COLO668 (cell line): Measurements from ENCODE around the gene DISP3.

Source experiments
- DNase-seq: peaks from one replicate; lab custom pipeline; 2025; ENCODE audit not compliant: unreplicated experiment; lab: John Stamatoyannopoulos, UW

The DISP3 gene

DNA sequence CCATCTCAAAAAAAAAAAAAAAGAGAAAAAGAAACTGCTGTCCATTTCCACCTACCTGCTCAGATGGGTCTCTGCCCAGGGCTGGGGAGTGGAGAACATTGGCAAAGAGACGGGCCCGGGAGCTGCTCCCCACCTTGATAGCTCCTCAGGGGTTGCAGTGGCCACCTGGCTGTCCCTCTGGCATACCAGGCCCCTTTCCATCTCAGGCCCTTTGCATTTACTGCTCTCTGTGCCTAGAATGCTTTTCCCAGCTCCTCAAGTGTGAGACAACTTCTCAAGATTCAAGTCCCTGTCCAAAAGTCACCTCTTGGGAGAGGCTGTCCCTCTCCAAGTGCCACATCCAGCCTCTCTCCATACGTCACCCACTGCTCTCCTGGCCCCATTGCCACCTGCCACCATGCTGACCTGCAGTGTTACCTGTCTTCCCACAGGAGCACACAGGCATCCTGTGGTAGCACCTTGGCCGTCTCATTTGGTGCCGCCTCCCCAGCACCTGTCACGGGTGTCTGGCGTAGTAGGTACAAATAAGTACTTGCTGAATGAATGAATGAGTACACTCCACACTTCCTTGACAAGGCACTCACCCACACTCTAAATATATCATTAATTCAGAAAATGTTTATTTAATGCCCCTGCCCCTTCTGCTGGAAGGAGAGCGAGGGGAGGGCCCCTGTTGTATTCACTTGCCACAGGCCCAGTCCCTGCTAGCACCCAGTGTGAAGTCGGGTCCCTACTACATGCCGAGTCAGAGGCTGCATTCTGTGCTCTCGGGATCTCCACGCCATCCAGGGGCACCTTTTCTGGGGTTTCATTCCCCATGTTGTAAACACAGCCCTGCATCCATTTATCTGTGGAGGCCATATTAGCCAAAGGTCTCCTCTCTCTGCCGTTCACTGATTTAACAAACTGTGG is 48.8 kb downstream of the DISP3 start:
- no peak for DNase-seq

DNA sequence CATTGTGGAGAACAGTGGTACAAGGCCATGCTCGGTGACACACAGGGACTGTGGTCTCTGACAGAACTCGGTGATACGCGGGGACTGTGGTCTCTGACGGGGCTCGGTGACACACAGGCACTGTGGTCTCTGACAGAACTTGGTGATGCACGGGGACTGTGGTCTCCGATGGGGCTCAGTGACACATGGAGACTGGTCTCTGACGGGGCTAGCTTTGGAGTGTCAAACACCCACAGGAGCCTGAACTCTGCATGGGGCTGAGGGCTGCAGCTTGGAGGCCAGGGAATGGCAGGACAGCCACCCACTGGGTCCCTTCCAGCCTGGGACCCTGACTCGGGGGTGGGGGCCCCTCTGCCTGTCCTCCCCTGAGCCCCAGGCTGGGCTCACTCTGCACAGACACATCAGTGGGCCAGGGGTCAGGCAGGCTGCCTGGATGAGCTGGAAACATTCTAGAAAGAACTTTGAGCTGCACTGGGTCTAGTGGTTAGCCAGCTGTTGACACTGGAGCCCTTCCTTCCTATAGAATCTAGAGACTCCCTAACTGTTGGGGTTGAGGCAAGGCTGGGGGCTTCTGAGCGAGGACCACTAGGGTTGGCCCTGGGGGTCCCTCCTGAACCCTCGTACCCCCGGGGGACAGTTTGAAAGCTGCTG is 49.8 kb downstream of the DISP3 start:
- no peak for DNase-seq

DNA sequence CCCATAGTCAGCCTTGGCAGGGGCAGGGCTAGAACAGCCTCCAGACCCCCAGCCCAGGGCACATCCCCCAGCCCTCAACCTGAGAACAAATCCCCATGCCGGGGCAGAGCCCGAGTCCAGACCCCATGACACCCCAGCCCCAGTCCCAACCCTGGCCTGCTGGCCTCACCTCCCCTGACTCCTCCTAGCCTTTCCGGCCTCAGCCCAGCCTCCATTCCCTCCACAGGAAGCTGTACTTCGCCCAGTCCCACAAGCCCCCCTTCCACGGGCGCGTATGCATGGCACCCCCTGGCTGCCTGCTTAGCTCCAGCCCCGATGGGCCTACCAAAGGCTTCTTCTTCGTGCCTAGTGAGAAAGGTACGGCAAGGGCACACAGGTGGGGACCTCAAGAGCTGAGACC is 50.4 kb downstream of the DISP3 start:
- no peak for DNase-seq

DNA sequence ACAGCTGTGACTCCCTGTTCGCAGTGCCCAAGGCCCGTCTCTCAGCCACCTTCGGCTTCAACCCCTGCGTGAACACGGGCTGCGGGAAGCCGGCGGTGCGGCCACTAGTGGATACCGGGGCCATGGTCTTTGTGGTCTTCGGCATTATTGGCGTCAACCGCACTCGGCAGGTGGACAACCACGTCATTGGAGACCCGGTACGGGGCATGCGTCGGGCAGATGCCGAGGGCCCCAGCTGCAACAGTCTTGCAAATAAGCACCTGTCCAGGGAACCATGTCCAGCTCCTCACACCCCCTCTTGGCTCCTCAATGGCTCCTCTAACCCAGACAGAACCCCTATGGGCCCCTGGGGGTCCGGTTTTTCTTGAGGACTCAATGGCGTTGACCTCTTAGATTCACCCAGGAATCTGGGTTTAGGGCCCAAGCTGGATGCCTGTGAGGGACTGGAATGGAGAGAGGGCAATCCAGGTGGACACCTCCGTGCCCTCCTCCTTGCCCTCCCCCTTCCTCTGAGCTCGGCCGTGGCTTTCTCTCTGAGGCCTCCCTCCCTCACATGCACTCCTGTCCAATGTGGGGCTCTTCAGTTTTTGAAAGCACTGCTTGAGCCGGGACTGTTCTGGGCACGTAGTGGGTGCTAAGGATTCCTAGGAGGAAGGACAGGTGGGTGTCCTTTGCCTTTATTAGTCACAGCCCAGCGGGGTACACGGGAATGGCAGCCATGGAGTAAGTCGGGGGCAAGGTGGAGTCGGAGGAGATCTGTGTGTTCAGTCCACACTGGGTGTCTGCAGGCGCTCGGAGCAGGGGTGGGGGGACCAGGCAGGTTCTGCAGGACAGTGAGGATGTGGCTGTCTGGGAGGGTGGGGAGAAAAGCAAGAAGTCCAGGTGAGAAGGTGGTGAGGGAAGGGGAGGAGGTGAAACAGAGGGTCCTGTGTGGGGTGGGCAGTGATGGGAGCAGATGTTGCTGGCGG is 51.1 kb downstream of the DISP3 start:
- DNase-seq: no peak

DNA sequence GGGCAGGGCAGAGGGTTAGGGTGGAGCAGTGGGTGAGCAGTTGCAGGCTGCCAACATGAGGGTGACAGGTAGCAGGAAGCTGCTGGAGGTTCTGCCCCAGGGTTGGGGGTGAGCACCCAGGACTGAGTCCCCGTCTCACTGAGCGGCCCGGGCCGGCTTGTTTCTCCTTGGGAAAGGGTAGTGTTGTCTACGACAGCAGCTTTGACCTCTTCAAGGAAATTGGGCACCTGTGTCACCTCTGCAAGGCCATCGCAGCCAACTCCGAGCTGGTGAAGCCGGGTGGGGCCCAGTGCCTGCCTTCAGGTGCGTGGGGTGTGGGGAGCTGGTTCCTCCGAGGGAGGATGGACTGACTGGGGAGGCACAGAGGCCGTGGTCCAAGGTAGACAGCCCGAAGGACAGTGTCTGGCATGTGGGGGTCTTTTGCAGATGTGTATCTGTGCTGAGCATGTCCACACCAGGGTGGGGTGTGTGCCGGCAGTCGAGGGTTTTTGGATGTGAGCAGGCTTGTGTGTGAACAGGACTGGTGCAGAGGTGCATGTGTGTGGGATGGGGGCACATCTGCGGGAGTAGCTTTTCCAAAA is 51.9 kb downstream of the DISP3 start:
- no peak for DNase-seq

DNA sequence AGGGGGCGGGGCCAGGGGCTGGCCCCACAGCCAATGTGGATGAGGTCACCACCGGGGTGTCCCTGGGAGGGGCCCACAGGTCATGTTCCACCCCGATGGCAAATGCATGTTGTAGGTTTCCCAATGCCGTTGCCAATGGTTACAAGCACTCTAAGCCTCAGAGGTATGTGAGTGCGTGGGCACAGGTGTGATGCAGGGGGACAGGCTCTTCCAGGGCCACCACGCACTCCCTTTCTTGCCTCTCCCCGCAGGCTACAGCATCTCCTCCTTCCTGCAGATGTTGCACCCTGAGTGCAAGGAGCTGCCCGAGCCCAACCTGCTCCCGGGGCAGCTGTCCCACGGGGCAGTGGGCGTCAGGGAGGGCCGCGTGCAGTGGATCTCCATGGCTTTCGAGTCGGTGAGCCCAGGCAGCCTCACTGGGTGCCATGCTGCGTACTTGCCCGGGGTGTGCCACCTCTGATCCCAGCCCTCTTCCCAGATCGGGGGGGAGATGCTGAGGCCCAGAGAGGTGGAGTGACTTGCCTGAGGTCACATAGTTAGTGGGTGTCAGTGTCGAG is 52.4 kb downstream of the DISP3 start:
- no peak for DNase-seq

DNA sequence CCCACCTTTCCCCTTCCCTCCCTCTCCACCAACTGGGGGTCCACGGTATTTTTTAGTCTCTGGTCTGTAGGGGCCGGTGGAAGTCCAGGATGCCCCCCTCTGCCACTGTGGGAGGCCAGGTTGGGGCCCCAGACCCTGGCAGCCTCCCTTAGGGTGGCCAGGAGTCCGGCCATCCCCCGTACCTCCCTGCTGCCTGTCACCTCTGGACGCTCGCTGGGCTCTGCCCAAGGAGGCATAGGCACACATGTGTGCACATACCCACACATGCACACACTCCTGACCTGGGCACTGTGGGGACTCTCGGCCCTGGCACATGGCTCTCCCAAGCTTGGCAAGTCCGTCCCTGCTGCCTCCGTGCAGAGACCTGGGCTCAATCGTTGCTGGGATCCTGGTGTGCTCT is 53.0 kb downstream of the DISP3 start:
- DNase-seq: no peak

DNA sequence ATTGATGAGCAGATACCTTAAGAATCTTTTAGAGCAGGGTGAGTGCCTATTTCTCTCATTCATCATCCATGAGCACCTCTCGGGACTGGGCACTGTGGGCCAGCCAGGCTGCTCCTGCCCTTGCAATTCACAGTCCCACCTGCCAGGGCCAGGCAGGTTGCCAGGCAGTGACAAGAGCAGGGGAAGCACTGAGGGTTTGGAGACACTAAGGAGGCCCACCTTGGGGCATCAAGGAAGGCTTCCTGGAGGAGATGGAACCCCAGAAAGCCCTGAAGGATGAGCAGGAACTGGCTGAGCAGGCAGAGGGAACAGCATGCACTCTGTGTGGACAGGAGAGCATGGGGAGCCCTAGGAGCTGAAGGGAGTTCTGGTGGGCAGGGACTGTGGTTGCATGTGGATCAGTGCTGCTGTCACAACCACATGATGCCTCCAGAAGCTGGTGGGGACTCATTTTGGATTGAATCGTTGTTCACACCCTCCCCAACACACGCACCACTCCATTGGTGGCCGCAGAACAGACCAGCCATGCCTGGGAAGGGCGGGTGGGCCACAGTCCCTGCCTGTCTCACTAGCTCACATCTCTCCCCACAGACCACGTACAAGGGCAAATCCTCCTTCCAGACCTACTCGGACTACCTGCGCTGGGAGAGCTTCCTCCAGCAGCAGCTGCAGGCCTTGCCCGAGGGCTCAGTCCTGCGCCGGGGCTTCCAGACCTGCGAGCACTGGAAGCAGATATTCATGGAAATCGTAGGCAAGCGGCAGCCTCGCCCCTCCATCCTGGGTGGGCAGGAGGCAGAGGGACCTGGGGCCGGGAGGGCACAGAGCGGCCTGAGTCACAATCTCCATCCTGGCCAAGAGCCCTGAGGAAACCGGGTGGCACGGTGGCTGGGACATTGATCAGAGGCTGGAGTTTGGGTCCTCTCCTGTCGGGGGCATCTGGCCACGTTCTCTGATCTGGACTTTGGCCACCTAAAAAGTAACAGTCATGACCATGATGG is 55.1 kb downstream of the DISP3 start:
- no peak for DNase-seq

DNA sequence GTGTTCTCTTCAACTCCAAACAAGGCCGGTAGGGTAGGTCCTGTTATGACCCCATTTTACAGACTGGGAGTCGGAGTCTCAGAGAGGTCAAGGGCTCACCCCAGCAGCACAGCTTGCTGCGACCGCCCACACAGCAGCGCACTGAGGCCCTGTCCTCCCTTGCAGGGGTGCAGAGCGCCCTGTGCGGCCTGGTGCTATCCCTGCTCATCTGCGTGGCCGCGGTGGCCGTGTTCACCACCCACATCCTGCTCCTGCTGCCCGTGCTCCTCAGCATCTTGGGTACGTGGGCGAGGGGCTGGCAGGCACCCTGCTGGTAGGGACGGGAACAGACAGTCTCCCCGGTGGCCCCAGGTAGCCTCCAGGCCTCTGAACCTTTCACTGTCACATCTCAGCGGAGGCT is 55.9 kb downstream of the DISP3 start:
- DNase-seq: no peak

DNA sequence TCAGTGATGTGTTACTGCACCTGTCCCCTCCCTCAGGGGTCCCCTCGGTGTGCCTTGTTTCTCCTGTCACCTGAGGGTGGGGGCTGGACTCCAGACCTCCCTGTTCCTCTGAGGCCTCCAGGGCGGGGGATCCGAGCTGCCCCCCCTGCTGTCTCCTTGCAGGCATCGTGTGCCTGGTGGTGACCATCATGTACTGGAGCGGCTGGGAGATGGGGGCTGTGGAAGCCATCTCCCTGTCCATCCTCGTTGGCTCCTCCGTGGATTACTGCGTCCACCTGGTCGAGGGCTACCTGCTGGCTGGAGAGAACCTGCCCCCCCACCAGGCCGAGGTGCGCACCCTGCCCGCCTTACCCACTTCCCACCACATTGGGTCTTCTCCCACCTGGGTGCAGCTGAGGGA is 56.4 kb downstream of the DISP3 start:
- no peak for DNase-seq

DNA sequence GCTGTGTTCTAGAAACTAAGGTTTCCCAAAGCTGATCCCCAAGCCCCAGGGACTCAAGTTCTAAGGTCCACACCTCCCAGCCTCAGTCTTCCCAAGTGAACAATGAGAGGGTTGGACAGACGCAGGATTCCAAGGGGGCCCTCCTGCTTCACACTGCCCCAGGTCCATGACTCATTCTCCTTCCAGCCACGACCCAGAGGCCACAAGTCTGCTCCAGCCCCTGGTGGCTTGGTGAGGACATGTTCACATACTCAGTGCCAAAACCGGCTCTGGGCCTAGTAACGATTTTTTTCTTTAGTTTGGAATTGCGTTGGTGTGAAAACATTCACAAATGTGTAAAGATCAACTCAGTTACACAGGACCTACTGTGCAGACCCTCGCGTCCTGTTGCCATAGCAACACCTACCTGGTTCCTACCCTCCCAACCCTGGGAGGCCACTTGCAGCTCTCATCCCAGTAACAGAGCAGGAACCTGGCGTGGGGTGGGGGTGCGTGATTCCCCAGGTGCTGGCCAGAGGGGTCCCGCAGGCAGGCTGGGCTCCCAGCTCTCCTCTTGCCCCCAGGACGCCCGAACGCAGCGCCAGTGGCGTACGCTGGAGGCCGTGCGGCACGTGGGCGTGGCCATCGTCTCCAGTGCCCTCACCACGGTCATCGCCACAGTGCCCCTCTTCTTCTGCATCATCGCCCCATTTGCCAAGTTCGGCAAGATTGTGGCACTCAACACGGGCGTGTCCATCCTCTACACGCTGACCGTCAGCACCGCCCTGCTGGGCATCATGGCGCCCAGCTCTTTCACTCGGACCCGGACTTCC is 57.0 kb downstream of the DISP3 start:
- DNase-seq: no peak

DNA sequence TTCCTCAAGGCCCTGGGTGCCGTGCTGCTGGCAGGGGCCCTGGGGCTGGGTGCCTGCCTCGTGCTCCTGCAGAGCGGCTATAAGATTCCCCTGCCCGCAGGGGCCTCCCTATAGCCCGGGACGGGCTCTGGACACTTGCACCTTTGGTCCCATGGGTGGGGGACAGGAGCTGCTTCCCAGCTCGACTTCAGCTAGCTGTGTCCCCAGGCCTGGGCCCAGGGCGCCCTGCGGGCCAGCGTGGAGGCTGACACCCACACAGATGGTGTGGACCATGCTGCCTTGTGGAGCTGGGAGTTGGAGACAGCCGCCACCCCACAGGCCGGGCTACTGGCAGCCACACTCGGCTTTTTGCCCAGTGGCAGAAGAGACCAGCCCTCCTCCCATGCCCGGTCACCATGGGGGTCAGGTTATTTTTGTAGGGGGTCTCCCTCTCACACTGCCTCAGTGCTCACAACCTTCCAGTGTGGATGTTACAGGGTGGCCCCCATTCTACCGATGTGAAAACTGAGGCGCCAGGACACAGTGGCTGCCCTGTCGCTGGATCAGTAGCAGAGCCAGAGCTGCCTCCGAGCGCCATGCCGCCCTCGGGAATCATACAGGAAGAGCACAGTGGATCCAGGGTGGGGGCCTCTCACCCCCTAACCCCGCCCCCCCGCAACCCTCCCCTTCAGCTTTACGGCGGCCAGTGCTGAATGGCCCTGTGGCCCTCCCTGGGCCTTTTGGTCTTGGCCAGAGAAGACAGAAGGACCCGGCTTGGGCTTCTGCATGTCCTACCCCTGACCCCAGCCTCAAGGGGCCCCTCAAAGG is 57.8 kb downstream of the DISP3 start:
- no peak for DNase-seq

DNA sequence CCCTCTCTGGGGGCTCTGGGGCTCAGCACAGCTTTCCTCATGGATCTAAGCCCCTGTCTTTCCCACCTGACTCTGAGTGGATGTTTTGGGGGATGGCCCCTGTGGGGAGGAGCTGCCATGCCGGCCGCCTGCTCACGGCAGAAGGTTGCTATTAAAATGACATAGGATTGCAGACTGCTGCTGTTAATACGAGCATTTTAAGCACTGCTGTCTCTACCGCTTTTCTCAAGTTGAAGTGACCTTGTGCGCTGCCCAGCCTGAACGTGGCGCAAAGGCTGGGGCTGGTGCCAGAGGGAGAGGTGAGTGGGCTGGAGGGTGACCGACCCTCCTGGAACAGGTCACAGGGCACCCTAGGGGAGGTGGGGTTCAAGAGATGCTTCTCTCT is 58.4 kb downstream of the DISP3 start:
- DNase-seq: no peak

DNA sequence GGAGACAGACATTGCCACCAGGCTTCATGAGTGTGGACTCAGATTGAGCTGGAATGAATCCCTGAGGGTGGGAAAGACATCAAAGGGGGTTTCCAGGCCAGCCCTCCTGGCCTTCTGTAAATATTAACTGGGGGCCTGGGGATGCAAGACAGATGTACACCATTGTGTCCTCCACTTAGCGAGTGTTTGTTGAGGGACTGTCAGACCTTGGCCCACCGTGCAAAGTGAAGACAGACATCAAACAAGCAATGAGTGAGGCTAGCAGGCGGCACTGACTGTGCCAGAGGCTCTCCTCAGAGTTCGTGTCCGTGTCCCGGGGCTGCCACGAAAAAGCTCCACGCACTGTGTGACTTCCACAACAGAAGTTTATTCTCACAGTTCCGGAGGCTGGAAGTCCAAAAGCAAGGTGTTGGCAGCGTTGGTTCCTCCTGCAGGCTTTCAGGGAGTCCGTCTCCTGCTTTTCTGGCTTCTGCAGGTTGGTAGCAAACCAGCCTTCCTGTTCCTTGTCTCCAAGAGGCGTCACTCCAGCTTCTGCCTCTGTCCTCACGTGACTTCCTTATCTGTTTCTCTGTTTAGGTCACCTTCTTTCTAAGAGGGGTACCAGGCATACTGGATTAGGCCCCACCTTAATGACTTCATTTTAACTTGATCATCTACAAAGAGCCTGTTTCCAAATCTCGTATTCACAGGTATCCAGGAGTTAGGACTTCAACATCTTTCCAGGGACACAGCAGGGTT is 59.1 kb downstream of the DISP3 start:
- no peak for DNase-seq

DNA sequence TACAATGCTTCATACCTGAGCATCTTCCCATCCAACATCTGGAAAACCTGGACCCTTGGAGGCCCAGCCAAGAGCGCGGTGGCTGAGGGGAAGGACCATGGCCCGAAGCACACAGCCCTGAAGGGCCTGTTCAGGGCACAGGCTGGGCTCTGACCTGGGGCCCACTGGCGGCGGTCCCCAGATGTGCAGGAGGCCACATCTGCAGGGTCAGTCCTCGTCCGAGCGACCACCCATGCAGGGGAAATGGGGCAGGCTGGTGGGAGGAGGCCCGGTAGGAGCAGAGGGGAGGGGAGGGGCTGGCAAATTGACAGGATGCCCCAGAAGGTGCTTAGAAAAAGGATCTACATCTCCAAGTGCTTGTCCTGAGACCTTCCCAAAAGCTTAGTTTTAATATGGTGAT is 59.9 kb downstream of the DISP3 start:
- no peak for DNase-seq

DNA sequence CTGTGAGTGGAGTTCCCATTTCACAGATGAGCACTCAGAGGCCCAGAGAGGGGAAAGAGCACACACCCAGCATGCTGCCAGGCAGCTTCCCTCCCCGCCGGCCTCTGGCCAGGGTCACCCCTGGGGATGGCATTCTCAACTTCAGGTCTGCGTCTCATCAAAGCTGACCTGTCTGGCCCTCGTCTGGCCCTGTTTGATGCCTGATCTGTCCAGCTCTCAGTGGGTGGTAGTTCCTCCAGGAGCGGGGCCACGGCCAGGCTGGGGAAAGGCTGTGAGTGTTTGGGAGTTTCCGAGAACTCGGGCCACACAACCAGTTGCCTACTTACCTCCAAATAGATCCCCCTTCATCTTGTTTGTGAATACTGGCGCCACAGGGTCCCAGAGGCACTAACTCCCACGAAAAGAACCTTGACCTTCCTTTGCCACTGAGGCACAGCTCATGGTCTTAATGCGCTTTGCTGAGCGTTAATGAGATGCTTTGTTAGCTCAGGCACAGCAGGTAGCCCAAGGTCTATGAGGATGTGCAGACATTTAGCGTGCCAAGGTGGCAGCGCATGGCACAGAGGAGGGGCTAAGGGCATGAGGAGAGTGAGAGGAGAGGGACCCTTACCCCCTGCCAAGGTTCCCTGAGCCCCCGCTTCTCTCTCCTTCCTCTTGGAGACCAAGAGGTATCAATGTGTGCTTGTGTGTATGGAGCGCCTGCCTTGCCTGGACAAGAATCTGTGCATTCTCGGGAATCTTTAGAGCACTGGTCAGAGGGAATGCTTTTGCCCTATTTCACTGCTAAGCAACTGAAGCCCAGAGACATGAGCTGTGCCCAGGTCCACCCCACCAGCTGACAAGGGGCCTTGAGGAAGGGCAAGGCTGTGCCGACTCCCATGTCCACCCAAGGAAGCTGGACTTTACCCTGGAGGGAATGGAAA is 61.2 kb downstream of the DISP3 start:
- no peak for DNase-seq
